Uterus (tissue), 2 donors: Measurements from ENCODE around the gene TMEM200B.

ENCODE experiments used
- CTCF ChIP-seq, 4 experiments: fragments of 200-600 bp in 2 of 4; fragments of 450-650 bp in 2 of 4; sonication (generic) in 2 of 4; IDR thresholded peaks; one replicate each; pipeline ENCODE4 v1.5.1; 2016 to 2019; ENCODE audit warnings: antibody characterized with exemption in 4 of 4, mild to moderate bottlenecking in 2 of 4, moderate library complexity in 1 of 4
- POLR2A ChIP-seq, 2 donors: fragments of 450-650 bp; IDR thresholded peaks; one replicate each; pipeline ENCODE4 v1.6.1; 2016; ENCODE audit warnings: antibody characterized with exemption in 2 of 2, mild to moderate bottlenecking in 1 of 2, moderate library complexity in 1 of 2

- no peak for TF ChIP-seq CTCF (IDR thresholded peaks at IDR 0.05)
- no peak for TF ChIP-seq POLR2A (IDR thresholded peaks at IDR 0.05)
Measured at GRCh38 chr1:29119121-29119929, 4.4 kb downstream of the TMEM200B start.
